SW480 (cell line): ENCODE results near the gene CCNG1.
"Not testable (repeated sequence)": the region's sequence is repeated elsewhere in the genome, so short reads cannot be mapped to it uniquely, and the experiment has no call there.

ENCODE experiments used
- DNase-seq: peaks from one replicate; pipeline ENCODE4 v3.0.0-alpha.2; 2016; ENCODE audit warnings: low spot score

CCNG1 gene

GRCh38 chr5:163444526-163444925 is 7.1 kb downstream of the CCNG1 start:
- no peak for DNase-seq

DNA sequence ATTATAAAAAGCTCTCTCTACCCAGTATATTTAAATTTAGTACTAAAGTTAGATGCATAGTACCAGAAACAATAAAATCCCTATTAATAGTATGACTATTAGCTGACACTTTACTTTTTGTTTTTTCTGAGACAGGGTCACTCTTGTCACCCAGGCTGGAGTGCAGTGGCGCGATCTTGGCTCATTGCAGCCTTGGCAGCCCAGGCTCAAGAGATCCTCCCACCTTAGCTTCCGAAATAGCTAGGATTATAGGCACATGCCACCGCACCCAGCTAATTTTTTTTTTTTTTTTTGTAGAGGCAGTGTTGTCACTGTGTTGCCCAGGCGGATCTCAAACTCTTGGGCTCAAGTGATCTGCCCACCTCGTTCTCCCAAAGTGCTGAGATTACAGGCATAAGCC is 8.0 kb downstream of the CCNG1 start:
- no peak for DNase-seq

DNA sequence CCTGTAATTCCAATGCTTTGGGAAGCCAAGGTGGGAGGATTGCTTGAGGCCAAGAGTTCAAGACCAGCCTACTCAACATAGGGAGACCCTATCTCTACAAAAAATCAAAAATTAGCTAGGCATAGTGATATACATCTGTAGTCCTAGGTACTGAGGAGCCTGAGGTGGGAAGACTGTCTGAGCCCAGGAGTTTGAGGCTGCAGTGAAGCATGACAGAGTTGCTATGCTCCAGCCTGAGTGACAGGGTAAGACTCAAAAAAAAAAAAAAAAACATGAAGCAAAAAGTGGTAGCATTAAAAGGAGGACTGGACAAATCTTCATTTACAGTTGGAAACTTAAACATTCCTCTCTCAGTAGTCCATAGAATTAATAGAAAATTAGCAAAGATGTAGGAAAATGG is 9.8 kb downstream of the CCNG1 start:
- DNase-seq, result no peak

- DNase-seq, result no peak
These were observed 10.5 kb downstream of the CCNG1 start for GRCh38 chr5:163447875-163448274.

GRCh38 chr5:163448491-163448890 is 11.1 kb downstream of the CCNG1 start:
- no peak for DNase-seq

GRCh38 chr5:163451489-163451888 is 14.1 kb downstream of the CCNG1 start:
- DNase-seq, result no peak

DNA sequence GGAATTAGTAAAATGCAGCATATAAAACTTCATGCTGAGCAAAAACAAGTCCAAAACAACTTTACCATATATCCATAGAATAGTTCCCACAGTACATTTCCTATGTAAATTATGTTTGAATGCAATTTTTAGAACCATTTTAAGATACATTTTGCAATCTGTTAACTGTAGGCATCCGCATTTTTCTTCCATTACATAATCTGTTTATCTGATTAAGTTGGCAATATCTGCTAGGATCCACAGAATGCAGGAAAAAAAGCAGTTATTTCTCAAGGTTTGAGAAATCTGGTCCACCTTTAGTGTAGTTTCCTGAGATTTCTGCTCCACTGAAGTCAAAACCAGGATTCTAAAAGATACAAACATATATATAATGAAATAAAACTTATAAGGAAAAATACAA is 16.3 kb downstream of the CCNG1 start:
- no peak for DNase-seq

- DNase-seq, result not testable (repeated sequence)
These were observed 18.0 kb downstream of the CCNG1 start for GRCh38 chr5:163455406-163455805.

GRCh38 chr5:163456029-163456589 is 18.7 kb downstream of the CCNG1 start:
- no peak for DNase-seq

DNA sequence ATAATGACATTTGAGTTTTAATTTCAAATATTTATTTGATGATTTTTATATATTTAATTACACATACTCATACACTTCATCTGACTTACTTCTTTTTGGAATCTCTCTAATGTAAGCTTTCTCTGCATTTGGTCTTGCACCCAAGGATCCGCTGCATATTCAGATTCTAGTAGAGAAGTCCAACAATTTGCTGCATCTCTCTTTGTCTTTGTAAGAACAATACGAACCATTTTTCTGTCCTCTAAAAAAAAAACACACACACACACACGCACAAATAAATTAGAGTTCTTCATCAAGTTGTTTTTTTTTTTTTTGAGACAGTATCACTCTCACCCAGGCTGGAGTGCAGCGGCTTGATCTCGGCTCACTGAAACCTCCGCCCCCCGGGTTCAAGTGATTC is 19.4 kb downstream of the CCNG1 start:
- no peak for DNase-seq

GRCh38 chr5:163458778-163459385 is 21.5 kb downstream of the CCNG1 start:
- DNase-seq, result peak; percentile 16

- peak; percentile 61 for DNase-seq
These were observed 22.0 kb downstream of the CCNG1 start for GRCh38 chr5:163459462-163459818.

DNA sequence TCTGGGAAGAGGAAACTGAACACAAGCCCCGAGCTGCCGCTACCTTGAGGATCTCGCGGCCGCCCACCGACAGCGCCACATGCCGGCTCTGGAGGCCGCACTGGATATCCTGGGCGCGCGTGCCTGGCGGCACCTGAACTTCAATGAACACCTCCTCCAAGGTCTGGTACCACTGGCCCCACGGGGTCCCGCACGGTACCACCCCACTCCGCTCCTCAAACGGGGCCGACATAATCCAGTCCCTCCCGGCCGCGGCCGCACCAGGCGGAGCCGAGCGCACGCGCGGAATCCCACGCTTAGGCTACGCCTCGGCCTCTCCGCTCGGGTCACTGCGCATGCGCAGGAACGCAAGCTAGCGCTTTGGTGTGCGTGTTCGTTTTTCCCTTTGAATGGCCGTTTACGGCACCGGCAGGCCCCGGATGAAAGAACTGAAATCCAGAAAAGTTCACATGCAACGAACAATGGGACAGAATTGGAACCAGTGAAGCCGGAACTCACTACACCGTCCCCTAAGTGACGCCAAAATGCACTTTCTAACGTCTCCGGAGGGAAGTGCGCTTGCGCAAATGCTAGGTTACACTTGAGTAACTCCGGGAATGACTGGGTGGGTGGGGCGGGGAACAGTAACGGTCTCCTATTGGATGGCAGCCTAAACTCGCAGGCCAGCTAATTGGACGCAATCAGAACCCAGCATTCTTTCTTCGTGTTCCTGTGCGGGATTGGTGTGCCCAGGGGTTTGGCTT is 22.6 kb downstream of the CCNG1 start, which contains the start of gene NUDCD2:
NUDCD2 (minus strand) TSS at position 284 of the 743 bp plus-strand sequence; CDS start at position 232, 52 bp downstream.
- DNase-seq, result peak; percentile 100

GRCh38 chr5:163460562-163461171 is 23.3 kb downstream of the CCNG1 start, which contains the start of gene HMMR:
TSS of gene HMMR (plus strand) at chr5:163460632. CDS start at chr5:163460693, 61 bp downstream.
- peak; percentile 73 for DNase-seq

DNA sequence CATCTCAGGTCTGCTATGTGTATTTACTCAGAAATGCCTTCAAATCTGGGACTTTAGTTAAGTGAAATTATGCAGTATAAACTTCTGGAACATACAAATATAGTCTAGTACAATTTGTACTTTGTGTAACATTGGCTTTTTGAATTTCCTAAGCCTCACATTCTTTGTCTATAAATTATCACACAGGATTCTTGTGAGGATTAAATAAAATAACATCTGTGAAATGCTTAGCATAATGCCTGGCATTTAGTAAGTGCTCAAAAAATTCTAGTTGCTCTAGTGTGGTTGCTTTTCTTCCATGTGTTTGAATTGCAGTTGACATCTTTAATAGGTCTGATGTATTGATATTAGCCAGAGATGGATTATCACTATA is 25.7 kb downstream of the CCNG1 start:
- DNase-seq, result no peak

DNA sequence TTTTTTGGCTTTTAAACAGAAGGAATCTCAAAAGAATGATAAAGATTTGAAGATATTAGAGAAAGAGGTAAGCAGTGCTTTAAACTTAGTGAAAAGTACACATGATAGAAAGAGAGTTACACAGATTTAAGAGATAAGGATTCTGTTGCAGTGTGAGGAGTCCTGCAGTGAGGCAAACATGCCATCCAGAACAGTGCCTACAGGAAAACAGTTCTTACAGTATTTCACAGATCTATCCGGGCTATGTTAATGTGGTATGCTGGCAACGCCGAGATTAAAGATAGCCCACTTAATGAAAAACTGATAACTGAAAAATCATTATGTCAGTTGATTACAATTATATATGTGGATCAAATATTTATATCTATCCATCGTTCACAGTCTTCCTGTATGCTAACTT is 30.3 kb downstream of the CCNG1 start:
- no peak for DNase-seq

DNA sequence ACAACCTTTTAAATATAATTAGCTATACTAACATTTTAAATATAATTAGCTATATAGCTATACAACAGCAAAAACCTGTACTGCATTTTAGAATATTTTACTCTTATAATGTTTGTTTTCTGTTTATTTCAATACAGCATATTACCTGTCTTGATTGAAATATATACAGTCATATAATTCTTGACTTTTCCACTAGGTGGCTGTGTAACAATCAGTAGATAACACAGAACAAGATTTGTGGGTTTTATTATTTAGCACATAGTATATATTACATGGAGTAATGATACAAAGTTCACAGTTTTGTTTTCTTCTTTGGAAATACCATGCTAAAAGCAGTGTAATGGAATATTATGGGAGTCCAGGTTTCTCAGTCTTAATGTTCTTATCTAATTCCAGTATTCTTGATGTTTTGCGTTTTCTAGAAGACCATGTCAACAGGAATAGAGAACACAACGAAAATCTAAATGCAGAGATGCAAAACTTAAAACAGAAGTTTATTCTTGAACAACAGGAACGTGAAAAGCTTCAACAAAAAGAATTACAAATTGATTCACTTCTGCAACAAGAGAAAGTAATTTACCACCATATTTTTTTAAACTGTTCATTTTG is 36.3 kb downstream of the CCNG1 start:
- peak; percentile 39 for DNase-seq

- DNase-seq, result no peak
These were observed 38.0 kb downstream of the CCNG1 start for GRCh38 chr5:163475411-163475810.

DNA sequence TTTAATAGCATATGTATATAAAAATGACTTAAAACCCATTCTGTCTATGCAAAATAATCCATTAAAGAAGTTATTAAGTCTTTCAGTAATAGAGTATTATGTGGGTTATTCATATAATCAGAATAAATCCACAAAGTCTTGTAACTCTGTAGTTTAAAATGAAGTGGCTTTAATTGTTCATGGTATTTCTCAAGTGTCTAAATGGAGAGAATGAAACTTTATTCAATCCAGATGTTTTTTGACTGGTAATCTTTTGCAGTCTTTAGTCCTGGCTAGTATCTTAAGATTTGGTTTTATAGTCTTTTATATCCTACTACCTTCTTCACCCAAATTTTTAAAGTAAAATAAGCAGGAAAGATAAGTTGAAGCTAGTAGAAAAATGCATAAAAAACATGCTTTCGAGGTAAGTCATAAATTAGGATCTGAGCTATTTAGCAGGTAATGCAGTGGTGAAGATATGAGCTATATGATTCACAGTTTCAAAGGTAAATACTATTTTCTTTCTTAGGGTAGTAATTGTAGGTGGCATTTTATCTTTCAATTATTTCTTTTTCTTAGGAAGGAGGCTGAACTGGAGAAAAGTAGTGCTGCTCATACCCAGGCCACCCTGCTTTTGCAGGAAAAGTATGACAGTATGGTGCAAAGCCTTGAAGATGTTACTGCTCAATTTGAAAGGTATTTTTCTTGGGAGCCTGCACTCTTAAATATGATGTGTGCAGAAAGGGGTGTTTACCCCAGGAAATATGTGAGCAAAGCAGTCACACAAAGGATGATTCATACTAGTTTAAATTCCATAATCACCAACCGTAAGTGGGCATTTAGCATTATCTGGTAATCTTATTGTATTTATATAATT is 41.0 kb downstream of the CCNG1 start:
- DNase-seq, result no peak

DNA sequence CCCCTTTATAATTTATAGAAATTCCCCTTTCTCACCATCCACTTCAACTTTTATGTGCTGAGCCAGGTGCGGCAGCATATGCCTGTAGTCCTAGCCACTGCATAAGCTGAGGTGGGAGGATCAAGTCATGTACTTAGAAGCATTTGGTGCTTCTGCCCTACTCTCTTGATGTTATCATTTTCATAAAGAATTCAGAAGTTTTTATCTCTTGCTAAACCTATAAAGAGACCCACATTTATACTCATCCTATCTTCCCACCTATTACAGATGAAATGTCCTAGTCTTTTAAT is 41.5 kb downstream of the CCNG1 start:
- DNase-seq, result no peak

DNA sequence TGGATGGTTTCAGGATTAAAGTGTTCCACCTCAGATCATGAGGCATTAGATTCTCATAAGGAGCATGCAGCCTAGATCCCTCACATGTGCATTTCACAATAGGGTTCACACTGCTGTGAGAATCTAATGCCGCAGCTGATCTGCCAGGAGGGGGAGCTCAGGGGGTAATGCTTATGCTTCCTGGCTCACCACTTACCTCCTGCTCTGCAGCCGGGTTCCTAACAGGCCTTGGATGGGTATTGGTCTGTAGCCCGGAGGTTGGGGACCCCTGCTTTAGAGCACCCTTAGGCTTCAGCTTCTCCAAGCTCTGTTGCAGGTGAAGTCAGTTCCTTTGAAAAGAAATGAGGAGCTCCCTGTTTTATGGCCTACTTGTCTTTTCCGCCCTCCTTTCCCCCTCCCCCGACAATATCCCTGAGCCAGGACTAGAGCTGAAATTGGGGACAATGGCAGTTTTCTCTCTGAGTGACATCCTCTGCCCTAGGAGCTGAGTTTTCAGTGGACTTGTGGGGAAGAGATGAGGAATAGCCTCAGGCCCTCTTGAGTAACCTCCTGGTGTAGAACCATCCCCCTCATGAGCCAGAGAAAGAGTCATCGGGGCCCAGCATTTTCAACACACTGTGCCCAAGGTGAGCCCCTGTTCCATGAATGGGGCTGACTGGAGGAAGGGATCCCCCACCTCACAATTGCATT is 51.8 kb downstream of the CCNG1 start:
- no peak for DNase-seq
